Fibroblast of lung (primary cell): ENCODE data around the gene SLC7A6OS.

ENCODE experiments used
- CTCF ChIP-seq, 2 donors: IDR thresholded peaks in 1 of 2; conservative IDR thresholded peaks in 1 of 2; 1 replicate in 1 of 2; 2 replicates in 1 of 2; pipeline ENCODE4 v1.5.1; 2011 to 2012; ENCODE audit warnings: low read length in 2 of 2, control low read depth in 1 of 2, inconsistent platforms in 1 of 2, low read depth in 1 of 2, mild to moderate bottlenecking in 1 of 2
- EZH2 ChIP-seq: IDR thresholded peaks from 2 replicates; pipeline ENCODE4 v1.5.1; 2012; ENCODE audit warnings: low read length, control low read depth, mild to moderate bottlenecking; ENCODE audit errors: missing control alignments

GRCh38 chr16:68285683-68286082, 25.1 kb downstream of the SLC7A6OS start:
- no peak for TF ChIP-seq CTCF (conservative IDR thresholded peaks at IDR 0.05 in 1 of 2, IDR thresholded peaks at IDR 0.05 in 1 of 2; ENCODE audit: low read depth in 1 of 2, low read length in 2 of 2)
- TF ChIP-seq EZH2: no peak
